ENCODE results near the gene TNIP1.

- TF ChIP-seq MXI1 (IDR thresholded peaks at IDR 0.05; ENCODE audit: low read depth, low read length) (no peak), RAD21 (IDR thresholded peaks at IDR 0.05; ENCODE audit: low read length) (no peak), YY1 (IDR thresholded peaks at IDR 0.05; ENCODE audit: low read depth) (no peak)
These were observed 72.7 kb downstream of the TNIP1 start for GRCh38 chr5:151008210-151008491.

Measured in SK-N-SH (cell line).